GM19395 (cell line): ENCODE results near the gene RTTN.
"Not testable (repeated sequence)": the region's sequence is repeated elsewhere in the genome, so short reads cannot be mapped to it uniquely, and the experiment has no call there.

ENCODE experiments used
- ATAC-seq: cut with Tn5 transposase; IDR thresholded peaks from one replicate; pipeline ENCODE4 v1.9.1; 2021; ENCODE audit warnings: mild to moderate bottlenecking, moderate library complexity; ENCODE audit not compliant: unreplicated experiment

Gene RTTN, protein sequence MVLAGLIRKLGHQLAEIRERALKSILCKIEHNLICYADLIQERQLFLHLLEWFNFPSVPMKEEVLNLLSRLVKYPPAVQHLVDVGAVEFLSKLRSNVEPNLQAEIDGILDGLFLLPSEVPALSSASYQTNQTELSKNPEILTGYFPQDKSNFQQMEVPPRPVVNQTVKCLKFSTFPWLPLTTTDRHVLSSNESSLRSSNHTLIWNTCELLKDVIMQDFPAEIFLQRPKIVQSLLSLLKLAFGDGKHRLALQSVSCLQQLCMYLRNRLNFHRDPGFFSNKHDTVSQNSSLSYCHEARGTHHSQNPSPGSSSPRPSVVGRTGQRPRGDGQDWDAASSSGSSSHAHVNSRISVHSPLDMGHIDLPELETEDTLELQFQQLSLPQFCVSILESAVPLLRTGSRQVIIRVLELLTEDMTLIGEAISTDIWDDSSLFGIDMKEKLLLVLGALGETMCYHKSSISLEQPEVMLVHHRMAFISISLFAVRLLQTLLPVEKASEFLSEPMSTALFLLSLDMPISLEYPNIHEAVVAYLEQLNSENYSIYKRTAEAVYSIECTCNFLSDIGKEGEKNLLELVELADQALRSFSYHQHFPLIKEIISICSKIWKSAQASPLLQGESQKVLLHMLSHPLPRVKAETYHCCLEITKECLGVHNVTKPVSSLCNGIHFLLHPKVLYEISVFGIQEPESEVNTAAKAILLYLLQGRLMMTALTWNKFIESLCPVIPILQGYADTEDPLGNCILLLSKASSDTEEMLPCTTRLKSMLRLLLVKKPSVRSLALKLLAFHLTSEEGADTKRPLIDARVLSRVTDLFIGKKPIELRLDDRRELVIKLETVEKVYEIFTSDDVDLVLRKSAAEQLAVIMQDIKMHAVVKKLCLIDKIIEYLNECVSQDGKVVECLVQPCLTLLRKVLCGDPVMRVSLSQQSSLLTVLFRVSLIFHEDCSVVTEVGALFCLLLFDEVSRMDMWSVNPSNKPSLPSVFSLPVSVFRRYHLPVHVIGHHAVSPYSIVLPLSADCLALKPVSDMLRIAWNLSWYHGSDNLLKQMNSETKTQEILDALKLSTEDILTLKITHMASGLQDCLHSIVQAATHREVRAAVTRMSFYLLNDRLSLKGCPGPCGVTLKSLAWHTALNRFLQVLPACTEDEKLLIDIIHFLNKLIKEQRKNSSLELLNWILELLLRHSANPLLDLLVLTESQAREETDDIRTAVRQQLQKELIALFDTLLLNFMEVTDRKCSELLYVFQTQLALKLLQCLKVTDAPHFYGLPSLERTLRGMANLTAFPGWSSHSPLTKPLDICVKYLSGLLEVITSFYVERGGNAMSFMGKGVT (N-terminal part only)

DNA sequence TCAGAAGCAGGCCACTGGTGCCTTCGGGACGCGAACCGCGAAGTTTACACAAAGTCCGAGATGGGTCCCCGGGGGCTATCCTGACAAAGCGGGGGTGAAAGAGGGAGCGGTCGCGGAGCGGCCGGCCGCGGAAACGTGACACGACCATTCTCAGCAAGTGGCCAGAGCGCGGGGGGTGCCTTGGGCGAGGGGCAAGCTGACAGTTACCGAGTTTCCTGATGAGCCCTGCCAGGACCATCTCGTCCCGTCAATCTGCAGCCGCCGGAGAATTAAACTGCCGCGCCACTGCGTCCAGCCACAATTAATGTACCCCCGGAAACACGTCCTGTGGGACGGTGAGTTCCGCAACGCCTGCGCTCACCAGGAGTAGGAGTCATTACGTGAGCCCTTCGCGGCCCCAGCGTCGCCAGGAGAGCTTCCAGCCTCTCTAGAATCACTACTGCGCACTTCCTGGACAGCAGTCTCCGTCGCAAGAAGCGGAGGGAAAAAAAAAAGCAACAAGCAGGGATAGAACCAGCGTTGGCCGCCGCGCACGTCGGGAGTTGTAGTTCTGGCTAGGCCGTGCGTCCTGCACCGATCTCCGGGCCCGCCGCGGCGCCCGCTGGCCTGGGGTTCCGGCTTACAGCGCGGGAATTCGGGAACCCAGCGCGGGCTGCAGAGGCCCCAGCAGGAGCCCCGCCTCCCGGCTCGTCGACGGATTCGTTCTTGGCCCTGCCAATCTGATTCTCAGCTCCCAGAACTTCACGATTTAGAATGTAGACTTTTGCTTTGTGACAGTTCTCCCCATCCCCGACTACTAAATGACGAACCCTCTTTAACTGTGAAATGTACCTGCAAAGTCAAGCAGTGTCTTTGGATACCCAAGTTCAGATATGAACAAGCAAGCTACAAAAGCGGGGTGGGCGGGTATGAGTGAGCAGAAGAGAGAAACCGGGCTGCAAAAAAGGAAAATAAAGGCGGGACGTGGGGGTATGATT lies at the start of gene RTTN:
Gene RTTN (minus strand): TSS at position 267 of the 977 bp plus-strand sequence. CDS start 29 bp downstream, at position 238.
- peak; percentile 95 for ATAC-seq

DNA sequence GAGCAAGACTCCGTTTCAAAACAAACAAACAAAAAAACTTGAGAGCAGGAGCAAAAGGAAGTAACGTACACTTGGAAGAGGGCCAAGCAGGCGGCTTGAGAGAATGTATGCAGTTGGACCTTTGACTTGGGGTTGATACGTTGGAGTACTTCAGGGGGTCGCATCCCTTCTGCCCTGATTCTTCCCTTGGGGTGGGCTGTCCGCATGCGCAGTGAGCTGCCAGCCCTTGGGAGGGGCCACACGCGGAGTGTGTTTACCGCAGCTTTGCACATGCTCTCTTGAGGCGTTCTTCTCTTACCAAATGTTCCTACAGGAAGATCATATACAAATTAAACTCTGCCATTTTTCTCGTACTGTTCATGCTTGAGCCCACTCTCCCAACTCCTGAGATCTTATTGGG lies 45.3 kb upstream of the RTTN start:
- ATAC-seq: no peak

DNA sequence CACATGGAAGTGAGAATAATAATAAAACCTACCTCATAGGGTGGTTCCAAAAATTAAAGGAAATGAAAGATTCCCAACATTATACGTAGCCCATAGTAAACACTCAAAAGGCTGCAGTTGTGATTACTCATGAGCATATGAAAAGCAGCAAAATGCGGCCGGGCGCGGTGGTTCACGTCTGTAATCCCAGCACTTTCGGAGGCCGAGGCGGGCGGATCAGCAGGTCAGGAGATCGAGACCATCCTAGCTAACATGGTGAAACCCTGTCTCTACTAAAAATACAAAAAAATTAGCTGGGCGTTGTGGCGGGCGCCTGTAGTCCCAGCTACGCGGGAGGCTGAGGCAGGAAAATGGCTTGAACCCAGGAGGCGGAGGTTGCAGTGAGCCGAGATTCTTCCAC lies 44.4 kb upstream of the RTTN start:
- ATAC-seq: not testable (repeated sequence)

DNA sequence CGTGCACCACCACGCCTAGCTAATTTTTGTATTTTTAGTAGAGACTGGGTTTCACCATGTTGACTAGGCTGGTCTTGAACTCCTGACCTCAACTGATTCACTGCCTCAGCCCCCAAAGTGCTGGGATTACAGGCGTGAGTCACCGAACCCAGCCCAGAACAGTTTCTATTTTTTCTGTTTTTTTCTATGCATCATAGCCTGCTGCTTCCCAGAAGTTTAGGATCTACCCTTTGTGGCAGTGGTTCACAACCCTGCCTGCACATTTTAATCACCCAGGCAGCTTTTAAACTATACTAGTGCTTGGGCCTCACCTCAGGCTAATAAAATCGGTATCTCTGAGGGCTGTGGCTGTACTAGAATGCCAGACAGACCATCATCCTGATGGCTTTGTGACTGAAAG lies 43.6 kb upstream of the RTTN start:
- no peak for ATAC-seq

DNA sequence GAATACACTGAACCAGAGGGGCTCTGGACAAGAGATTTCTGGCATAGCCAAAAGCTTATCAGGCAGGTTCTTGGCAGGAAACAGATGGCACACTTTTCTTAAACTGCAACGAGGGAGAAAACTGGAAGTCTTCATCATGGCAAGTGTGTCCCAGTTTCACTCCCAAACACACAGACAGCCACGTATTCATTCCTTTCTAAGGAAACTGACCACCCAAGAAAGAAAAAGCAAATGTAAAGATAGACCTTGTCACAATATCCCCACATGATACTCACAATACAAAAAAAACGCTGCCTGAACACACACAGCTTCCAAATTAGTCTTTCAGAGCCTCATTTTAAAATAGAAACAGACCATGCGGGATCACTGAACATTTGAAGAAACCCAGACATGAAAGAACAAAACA lies 40.6 kb upstream of the RTTN start:
- ATAC-seq: no peak

DNA sequence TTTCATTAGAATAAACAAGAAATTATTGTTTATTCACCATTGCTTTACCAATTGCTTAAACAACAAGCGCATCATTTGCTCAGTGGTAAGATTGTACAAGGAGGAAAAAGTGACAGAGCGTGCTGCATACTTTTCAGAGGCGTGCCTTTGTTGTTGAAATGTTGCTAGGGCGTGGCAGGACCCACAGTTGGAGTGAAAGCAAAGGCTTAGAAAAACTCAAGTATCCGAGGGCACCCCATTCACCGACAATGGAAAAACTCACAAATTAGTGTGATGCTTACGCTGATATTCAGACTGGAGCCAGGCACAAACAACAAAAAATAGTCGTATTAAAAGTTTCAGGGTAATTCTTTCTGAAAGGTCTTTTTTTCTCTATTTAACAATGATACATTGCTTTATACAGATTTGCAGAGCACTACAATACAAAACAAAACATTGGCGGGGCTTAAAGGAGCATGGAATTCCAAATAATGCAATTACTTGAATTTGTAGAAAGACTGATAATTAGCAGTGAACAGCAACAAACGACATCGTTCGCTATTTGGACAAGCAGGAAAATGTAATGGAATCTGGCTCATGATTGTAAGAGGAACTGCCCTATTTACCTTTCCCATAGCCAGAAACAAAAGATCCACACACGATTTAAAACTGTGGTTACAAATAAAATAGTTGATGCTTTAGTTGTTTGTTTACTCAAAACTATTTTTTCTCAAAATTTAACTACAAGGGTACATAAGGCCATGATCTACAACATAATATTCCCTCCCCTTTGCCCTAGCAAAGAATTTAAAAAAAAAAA lies 37.8 kb upstream of the RTTN start:
- ATAC-seq: no peak

DNA sequence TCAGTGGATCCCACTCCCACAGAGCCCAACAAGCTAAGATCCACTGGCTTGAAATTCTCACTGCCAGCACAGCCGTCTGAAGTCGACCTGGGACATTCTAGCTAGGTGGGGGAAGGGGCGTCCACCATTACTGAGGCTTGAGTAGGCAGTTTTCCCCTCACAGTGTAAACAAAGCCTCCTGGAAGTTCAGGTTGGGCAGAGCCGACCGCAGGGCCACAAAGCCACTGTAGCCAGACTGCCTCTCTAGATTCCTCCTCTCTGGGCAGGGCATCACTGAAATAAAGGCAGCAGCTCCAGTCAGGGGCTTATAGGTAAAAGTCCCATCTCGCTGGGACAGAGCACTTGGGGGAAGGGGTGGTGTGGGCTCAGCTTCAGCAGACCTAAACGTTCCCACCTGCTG lies 31.4 kb upstream of the RTTN start:
- not testable (repeated sequence) for ATAC-seq

DNA sequence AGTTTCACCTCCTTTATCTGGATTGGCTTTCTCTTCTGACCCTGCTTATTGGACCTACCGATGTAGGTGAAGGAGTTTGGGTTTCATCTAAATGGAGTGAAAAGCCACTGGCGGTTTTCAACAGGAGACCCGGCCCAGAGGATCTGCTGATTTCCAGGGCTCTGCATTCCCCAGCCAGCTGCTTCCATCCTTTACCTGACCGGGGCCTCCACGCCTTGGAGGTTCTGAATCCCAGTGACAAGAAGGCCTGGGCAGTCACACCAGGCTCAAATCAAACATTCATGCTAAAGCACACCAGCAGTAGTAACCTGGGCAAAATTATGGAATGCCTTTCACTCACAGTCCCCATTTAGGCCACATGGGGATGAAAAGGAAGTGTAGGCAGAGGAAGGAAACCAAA lies 30.0 kb upstream of the RTTN start:
- no peak for ATAC-seq

DNA sequence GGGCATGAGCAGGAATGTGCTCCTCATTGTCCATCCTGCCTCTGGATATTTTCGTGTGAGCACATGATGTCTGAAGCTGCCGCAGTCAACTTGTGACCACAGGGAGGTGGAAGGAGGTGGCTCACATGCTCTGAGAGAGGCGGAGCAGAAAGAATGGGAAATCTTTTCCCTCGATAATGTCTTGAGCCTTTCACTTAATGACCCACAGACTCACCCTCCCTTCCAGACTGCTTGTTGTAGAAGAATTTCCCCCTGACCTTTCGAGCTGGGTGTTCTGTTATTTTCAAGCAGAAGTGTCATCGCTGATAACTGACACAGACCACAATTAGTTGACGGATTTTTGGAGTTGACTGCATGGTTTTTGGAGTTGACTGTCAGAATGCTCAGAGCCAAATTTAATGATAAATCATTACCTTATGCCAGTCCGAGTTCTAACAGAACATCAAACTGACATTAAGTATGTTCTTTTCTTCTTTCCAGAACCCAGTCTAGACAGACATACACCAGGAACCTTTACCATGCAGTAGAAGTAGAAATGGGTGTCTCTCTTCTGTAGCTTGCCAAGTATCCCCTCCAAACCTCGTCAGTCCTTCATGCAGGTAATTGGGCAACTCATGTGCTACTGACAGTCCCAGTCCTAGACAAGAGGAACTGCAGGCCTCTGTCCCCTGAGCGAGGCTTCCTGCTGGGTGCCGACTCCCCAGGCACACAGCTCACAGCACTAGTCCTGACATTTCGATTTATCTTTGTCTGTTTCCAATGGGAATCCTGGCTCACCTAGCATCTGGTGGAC lies 29.4 kb upstream of the RTTN start:
- ATAC-seq: no peak

DNA sequence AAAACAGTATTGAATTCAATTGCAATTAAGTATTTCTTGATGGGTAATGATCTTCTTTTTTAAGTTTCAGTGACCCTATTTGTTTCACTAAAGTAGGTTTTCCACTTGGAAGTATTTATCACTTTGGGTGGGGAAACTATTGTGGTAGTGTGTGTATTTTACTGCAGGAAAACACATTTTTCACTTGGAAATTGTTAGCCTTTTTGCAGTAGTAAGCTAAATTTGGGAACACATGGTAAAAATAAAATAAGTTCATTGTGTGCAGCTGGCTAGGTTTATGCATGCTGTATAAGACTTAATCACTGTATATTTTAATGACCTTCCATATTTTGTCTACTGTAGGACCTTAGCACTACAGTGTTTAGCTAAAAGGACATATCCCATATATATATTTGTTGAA lies 28.5 kb upstream of the RTTN start:
- ATAC-seq: no peak

DNA sequence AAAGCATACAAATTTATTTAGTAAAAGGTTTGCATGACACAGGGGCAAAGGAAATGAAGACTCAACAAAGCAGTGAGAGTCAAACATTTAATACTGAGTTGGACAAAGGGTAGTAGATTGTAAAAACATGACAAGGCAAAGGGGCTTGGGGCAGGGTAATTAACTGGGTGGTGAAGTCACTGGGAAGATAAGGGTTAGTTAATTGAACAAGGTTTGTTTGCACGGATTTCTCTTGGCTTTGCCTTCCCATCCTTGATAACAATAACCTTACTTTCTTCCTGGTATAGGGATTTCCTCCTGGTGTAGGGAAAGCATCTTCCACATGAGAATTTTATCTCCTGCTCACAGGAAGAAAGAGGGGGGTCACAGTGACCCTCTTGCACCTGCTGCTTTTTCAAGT lies 26.8 kb upstream of the RTTN start:
- ATAC-seq: no peak

DNA sequence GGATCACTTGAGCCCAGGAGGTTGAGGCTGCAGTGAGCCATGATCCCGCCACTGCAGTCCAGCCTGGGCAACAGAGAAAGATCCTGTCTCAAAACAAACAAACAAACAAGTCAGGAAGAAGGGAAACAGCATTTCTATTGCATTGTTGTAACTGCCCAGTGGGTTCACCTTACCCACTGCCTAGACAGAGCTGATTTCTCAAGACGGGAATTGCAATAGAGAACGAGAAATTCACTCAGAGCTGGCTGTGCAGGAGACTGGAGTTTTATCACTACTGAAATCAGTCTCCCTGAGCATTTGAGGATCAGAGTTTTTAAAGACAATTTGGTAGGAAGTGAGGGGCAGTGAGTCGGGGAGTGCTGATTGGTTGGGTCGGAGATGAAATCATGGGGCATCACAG lies 24.2 kb upstream of the RTTN start:
- no peak for ATAC-seq

DNA sequence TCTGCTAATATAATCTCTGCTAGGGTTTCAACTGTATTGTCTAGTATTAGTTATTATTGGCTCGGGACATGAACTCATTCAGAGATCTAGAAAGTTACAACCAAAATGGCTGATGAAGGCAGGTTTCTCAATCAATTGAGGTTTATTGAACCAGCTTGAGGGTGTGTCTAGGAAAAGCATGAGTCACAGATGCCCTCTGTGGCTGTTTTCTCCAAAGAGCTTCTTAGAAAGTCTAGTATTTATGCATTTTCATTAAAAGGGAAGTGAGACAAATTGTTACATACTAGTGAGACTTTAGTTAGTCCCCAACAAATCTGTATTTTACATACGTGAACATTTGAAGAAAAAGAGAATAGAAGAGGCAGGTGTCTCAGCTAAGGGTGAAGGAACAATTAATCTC lies 23.0 kb upstream of the RTTN start:
- ATAC-seq: no peak

DNA sequence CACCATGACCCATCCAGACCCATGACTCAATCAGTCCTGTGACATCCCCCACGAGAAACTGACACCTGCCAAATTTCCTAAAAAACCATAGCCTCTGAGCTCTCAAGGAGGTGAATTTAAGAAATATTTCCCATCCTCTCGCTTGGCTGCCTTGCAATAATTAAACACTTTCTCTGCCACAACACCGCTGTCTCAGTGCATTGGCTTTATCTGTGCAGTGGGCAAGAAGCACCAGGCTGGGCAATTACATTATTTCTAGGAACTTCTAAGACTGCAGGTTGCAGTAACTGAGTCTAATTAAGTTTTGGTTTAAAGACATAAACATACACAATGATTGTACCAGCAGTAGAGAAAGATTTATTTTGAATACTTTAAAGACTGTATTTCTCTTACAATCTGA lies 22.0 kb upstream of the RTTN start:
- ATAC-seq: no peak

DNA sequence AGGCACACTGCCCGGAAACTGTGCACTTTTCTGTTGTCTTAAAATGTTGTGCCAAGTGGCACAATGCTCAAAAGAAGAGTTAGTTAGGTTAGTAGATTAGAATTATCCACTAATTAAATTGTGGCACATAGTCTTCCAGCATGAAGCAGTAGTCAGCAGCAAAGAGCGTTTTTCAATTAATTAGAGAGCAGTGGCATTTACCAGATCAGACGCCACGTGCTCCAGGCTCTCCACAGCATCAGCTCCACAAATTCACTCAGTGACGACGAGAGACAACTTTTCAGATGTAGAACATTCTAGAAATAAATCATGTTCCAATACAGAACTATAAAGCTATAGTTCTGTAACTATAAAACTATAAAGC lies 16.4 kb upstream of the RTTN start:
- no peak for ATAC-seq

DNA sequence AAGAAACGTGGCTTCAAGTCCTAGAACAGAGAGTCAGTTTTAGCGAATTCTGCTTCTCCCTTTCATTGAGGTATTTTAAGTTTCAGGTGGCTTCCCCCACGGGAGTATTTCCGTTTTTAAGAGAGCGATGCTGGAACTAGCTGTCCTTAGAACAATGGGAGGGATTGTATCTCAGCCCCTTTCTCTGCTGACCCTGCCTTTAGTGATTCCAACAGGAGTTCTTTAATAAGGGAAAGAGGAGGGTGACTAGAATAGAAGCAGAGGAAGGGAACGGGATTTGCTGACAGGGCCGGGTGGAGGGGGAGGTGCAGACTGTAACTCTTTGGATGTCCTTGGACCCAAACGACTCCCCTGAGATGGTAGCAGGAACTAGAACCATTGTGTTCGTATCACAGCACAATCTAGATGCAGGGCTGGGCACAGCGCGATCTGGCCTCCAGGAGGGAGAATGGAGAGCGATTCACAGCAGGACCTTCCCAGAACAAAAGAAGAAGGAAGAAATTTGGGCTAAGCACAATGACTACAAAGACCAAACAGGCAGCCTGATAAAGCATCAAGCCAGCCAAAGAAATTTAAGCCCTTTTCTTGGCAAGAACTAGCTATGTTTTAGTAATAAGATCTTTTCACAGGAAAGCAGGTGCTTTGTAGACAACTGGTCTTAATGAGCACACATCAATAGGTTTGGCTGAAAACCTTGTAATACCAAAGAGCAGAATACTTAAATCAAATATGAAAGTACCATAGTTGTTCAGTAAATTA lies 15.8 kb upstream of the RTTN start:
- ATAC-seq: no peak

DNA sequence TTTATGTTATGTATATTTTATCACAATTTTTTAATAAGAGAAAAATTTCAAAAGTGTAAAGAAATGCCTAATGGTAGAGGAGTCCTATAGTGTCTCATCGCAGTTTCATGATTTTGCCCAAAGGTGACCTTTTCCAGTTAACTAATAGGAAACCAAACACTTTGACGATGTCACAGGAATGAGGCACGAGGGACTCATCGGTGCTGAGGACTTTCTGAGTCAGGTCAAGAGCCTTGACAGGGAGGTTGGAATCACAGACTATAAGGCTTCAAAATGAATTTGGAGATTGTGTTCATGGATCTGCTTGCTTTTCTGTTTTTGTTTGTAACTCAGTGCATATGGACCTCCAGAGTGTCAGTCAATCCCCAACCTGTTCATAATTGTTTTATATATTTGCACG lies 15.1 kb upstream of the RTTN start:
- no peak for ATAC-seq

DNA sequence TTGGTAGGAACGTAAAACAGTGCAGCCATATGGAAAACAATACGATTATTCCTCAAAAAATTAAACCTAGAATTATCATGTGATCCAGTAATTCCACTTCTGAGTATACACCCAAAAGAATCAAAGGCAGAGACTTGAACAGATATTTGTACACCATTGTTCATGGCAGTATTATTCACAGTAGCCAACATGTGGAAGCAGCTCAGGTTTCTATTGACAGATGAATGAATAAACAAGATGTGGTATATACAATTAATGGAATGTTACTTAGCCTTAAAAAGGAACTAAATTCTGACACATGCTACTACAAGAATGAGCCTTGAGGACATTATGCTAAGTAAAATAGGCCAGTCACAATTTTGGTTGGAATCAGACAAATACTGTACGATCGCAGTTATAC lies 14.2 kb upstream of the RTTN start:
- ATAC-seq: no peak
